H9 (cell line): ENCODE data around the gene IFFO2. TPM values are rescaled to one million over a fixed set of nuclear protein-coding genes. Genes with fewer than 3 reads are reported as not detected.

Source experiments
- DNase-seq: peaks from one replicate; pipeline ENCODE4 v3.0.0-alpha.2; 2017
- H2AFZ ChIP-seq: one replicate; pipeline ENCODE4 v1.6.1; 2013; ENCODE audit warnings: mild to moderate bottlenecking, low read length, control low read depth, moderate library complexity
- H2AK5ac ChIP-seq: 2 replicates; pipeline ENCODE4 v1.6.1; 2013; ENCODE audit warnings: low read length, control low read depth, mixed read lengths; ENCODE audit not compliant: insufficient read length
- H2BK120ac ChIP-seq: one replicate; pipeline ENCODE4 v1.6.1; 2013; ENCODE audit warnings: low read depth, mild to moderate bottlenecking, low read length, control low read depth, inconsistent platforms; ENCODE audit not compliant: poor library complexity, severe bottlenecking
- H2BK12ac ChIP-seq: 2 replicates; pipeline ENCODE4 v1.6.1; 2013; ENCODE audit warnings: low read length, control low read depth, mixed read lengths, low read depth; ENCODE audit not compliant: insufficient read length
- H2BK15ac ChIP-seq: 2 replicates; pipeline ENCODE4 v1.6.1; 2013; ENCODE audit warnings: low read depth, low read length, control low read depth
- H2BK20ac ChIP-seq: one replicate; pipeline ENCODE4 v1.6.1; 2013; ENCODE audit warnings: low read depth, mild to moderate bottlenecking, low read length, control low read depth, inconsistent platforms; ENCODE audit not compliant: poor library complexity, severe bottlenecking
- H2BK5ac ChIP-seq: 2 replicates; pipeline ENCODE4 v1.6.1; 2013; ENCODE audit warnings: low read length, control low read depth, mixed read lengths; ENCODE audit not compliant: insufficient read length
- H3K14ac ChIP-seq: 2 replicates; pipeline ENCODE4 v1.6.1; 2013; ENCODE audit warnings: low read length, control low read depth; ENCODE audit not compliant: insufficient read depth
- H3K18ac ChIP-seq: 2 replicates; pipeline ENCODE4 v1.6.1; 2013; ENCODE audit warnings: low read depth, mild to moderate bottlenecking, mixed read lengths, low read length, control low read depth; ENCODE audit not compliant: insufficient read length
- H3K23ac ChIP-seq: 2 replicates; pipeline ENCODE4 v1.6.1; 2013; ENCODE audit warnings: low read length, control low read depth, mixed read lengths, low read depth; ENCODE audit not compliant: insufficient read length
- H3K23me2 ChIP-seq: 2 replicates; pipeline ENCODE4 v1.6.1; 2013; ENCODE audit warnings: low read depth, mild to moderate bottlenecking, mixed read lengths, low read length, control low read depth; ENCODE audit not compliant: insufficient read length, poor library complexity, severe bottlenecking
- H3K27ac ChIP-seq: 2 replicates; pipeline ENCODE4 v1.5.1; 2013; ENCODE audit warnings: low read length, control low read depth, mixed read lengths, low read depth; ENCODE audit not compliant: insufficient read length
- H3K27me3 ChIP-seq: 2 replicates; pipeline ENCODE4 v1.6.1; 2013; ENCODE audit warnings: low read length, control low read depth, inconsistent platforms; ENCODE audit not compliant: insufficient read depth
- H3K4ac ChIP-seq: 2 replicates; pipeline ENCODE4 v1.6.1; 2013; ENCODE audit warnings: low read depth, mild to moderate bottlenecking, control low read depth, inconsistent platforms, low read length, moderate library complexity
- H3K4me1 ChIP-seq: 2 replicates; pipeline ENCODE4 v1.6.1; 2013; ENCODE audit warnings: low read length, control low read depth, inconsistent platforms; ENCODE audit not compliant: insufficient read depth
- H3K4me2 ChIP-seq: 2 replicates; pipeline ENCODE4 v1.6.1; 2013; ENCODE audit warnings: low read length, control low read depth, mixed read lengths; ENCODE audit not compliant: insufficient read length, insufficient read depth
- H3K56ac ChIP-seq: 2 replicates; pipeline ENCODE4 v1.6.1; 2013; ENCODE audit warnings: low read depth, mild to moderate bottlenecking, mixed read lengths, low read length, control low read depth; ENCODE audit not compliant: insufficient read length
- H3K79me1 ChIP-seq: 2 replicates; pipeline ENCODE4 v1.6.1; 2013; ENCODE audit warnings: low read depth, mild to moderate bottlenecking, moderate library complexity, low read length, control low read depth, inconsistent platforms; ENCODE audit not compliant: insufficient read depth, poor library complexity, severe bottlenecking
- H3K79me2 ChIP-seq: 2 replicates; pipeline ENCODE4 v1.6.1; 2013; ENCODE audit warnings: low read length, control low read depth, inconsistent platforms; ENCODE audit not compliant: insufficient read depth
- H3K9ac ChIP-seq: 2 replicates; pipeline ENCODE4 v1.6.1; 2013; ENCODE audit warnings: low read length, control low read depth, mixed read lengths; ENCODE audit not compliant: insufficient read length; ENCODE audit errors: extremely low read depth
- H3K9me3 ChIP-seq: one replicate; pipeline ENCODE4 v1.6.1; 2013; ENCODE audit warnings: low read depth, low read length, inconsistent platforms; ENCODE audit not compliant: control insufficient read depth
- H3T11ph ChIP-seq: one replicate; pipeline ENCODE4 v1.6.1; 2013; ENCODE audit warnings: mild to moderate bottlenecking, low read length, control low read depth, inconsistent platforms
- H4K20me1 ChIP-seq: one replicate; pipeline ENCODE4 v1.6.1; 2013; ENCODE audit not compliant: control insufficient read depth, insufficient read length, insufficient read depth
- H4K5ac ChIP-seq: 2 replicates; pipeline ENCODE4 v1.6.1; 2013; ENCODE audit warnings: low read depth, mild to moderate bottlenecking, mixed read lengths, low read length, control low read depth; ENCODE audit not compliant: insufficient read length
- H4K8ac ChIP-seq: replicated peaks from 2 replicates; pipeline ENCODE4 v1.6.1; 2013; ENCODE audit warnings: low read length, control low read depth, mixed read lengths, low read depth; ENCODE audit not compliant: insufficient read length
- H4K91ac ChIP-seq: 2 replicates; pipeline ENCODE4 v1.6.1; 2013; ENCODE audit warnings: low read depth, mild to moderate bottlenecking, moderate library complexity, mixed read lengths, low read length, control low read depth; ENCODE audit not compliant: insufficient read length
- H3K27ac Mint-ChIP-seq, 3 experiments: 2 replicates in 2 of 3; 3 replicates in 1 of 3; pipeline ENCODE4 v1.8.0; 2020 to 2021; ENCODE audit warnings: mixed read lengths in 3 of 3, mild to moderate bottlenecking in 1 of 3, moderate library complexity in 1 of 3
- H3K27me3 Mint-ChIP-seq: 2 replicates; pipeline ENCODE4 v1.8.0; 2021; ENCODE audit warnings: low read depth, mild to moderate bottlenecking, moderate library complexity, mixed read lengths
- H3K36me3 Mint-ChIP-seq, 3 experiments: 2 replicates in 2 of 3; 3 replicates in 1 of 3; pipeline ENCODE4 v1.8.0; 2020 to 2021; ENCODE audit warnings: low read depth in 3 of 3, mixed read lengths in 3 of 3; ENCODE audit not compliant: insufficient read depth in 1 of 3
- H3K4me1 Mint-ChIP-seq, 2 experiments: 2 replicates each; pipeline ENCODE4 v1.8.0; 2020; ENCODE audit warnings: mixed read lengths in 2 of 2
- H3K4me3 Mint-ChIP-seq, 2 experiments: 2 replicates in 1 of 2; 3 replicates in 1 of 2; pipeline ENCODE4 v1.8.0; 2020 to 2021; ENCODE audit warnings: mild to moderate bottlenecking in 2 of 2, mixed read lengths in 2 of 2, moderate library complexity in 1 of 2
- H3K9me3 Mint-ChIP-seq, 2 experiments: 2 replicates in 1 of 2; 3 replicates in 1 of 2; pipeline ENCODE4 v1.8.0; 2020; ENCODE audit warnings: mild to moderate bottlenecking in 2 of 2, mixed read lengths in 2 of 2, moderate library complexity in 1 of 2
- WGBS: extraction: QIAGEN DNeasy Blood & Tissue Kit; methylation state at CpG from one replicate; pipeline ENCODE4 v1.1.7; 2013; ENCODE audit warnings: missing lambda C conversion rate, low lambda C conversion rate, mixed read lengths; ENCODE audit not compliant: insufficient read length; ENCODE audit errors: extremely low coverage; 5-methylcytosine and 5-hydroxymethylcytosine counted together
- total RNA-seq: library from RNA; stranded (reverse); gene quantifications from 2 replicates; pipeline ENCODE4 v1.2.1, GENCODE V29; 2021
- TF ChIP-seq, protein P1 (sequence below): fragments of 200-600 bp; sonication (generic); conservative IDR thresholded peaks from 3 replicates; pipeline ENCODE4 v1.8.0; 2021; ENCODE audit warnings: antibody characterized with exemption, mild to moderate bottlenecking

Gene IFFO2
- total RNA-seq, 1 experiment from 2014 or later: 3.6 TPM

DNA sequence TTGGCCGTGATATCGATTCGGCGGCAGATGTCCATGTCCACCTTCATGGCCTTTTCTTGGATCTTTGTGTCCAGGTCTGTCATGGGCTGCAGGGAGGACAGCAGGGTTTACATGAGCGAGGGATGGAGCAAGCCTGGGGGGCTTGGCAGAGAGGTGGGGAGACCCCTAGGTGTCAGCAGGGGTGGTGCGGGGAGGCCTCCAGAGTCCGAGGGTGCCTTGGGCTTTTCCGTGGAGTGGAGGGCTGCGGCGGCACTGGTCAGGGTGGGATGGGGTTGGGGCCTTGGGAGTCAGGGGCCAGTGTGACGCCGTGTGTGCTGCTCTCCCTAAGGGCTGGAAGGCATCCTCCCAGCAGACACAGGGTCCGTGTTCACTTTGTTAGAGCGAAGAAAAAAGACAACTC, 38.1 kb downstream of the IFFO2 start:
- no peak overlapping the region for H2BK5ac ChIP-seq
- WGBS: no CpG with 5 or more reads among the region's 14 CpGs
- H3K9me3 ChIP-seq: no peaks in the 10 kb centered on the region
- H4K91ac ChIP-seq: no peak overlapping the region
- no peak overlapping the region for H2BK120ac ChIP-seq
- H3K56ac ChIP-seq: no peak overlapping the region
- no peak for DNase-seq
- H3K4me1 Mint-ChIP-seq: peaks cover 12 to 25% of the 10 kb centered on the region in 2 experiments
- no peaks in the 10 kb centered on the region for H3K4me1 ChIP-seq
- no peaks in the 10 kb centered on the region for H4K20me1 ChIP-seq
- no peaks in the 10 kb centered on the region for H3K79me2 ChIP-seq
- no peak overlapping the region for H3K14ac ChIP-seq
- no peaks in the 10 kb centered on the region for H3K27me3 ChIP-seq
- H3K9ac ChIP-seq: no peak overlapping the region
- no peak overlapping the region for H2BK15ac ChIP-seq
- H3K23me2 ChIP-seq: no peaks in the 10 kb centered on the region
- H3K36me3 Mint-ChIP-seq: no peaks in the 10 kb centered on the region
- no peaks in the 10 kb centered on the region for H3K27me3 Mint-ChIP-seq
- H3K79me1 ChIP-seq: no peaks in the 10 kb centered on the region
- H3K4me3 Mint-ChIP-seq: no peak overlapping the region
- H4K5ac ChIP-seq: no peak overlapping the region
- no peak overlapping the region for H3K23ac ChIP-seq
- no peaks in the 10 kb centered on the region; a peak in 1 of 5 replicates for H3K9me3 Mint-ChIP-seq
- TF ChIP-seq, protein P1, sequence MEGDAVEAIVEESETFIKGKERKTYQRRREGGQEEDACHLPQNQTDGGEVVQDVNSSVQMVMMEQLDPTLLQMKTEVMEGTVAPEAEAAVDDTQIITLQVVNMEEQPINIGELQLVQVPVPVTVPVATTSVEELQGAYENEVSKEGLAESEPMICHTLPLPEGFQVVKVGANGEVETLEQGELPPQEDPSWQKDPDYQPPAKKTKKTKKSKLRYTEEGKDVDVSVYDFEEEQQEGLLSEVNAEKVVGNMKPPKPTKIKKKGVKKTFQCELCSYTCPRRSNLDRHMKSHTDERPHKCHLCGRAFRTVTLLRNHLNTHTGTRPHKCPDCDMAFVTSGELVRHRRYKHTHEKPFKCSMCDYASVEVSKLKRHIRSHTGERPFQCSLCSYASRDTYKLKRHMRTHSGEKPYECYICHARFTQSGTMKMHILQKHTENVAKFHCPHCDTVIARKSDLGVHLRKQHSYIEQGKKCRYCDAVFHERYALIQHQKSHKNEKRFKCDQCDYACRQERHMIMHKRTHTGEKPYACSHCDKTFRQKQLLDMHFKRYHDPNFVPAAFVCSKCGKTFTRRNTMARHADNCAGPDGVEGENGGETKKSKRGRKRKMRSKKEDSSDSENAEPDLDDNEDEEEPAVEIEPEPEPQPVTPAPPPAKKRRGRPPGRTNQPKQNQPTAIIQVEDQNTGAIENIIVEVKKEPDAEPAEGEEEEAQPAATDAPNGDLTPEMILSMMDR: peak; percentile 27; the same call in 2 of the 3 replicates
- H2AFZ ChIP-seq: no peak overlapping the region
- H3K27ac ChIP-seq: no peak overlapping the region
- H2BK20ac ChIP-seq: no peak overlapping the region
- H3K4ac ChIP-seq: no peak overlapping the region
- no peak overlapping the region for H4K8ac ChIP-seq
- H3K4me2 ChIP-seq: no peak overlapping the region
- no peak overlapping the region for H2AK5ac ChIP-seq
- H3T11ph ChIP-seq: no peak overlapping the region
- H3K27ac Mint-ChIP-seq: peak overlapping the region in 1 of 3 experiments; percentile 59; a peak in 1 of 7 replicates
- no peak overlapping the region for H3K18ac ChIP-seq
- H2BK12ac ChIP-seq: no peak overlapping the region
